ENCODE data around the gene C2orf49.

Gene C2orf49

GRCh38 chr2:105336786-105337121 lies 586 bp upstream of the C2orf49 start:
- Histone ChIP-seq H3K27me3 (ENCODE audit: control insufficient read depth, insufficient read depth, low read length) (no peaks in the 10 kb centered on the region), H3K36me3 (ENCODE audit: control insufficient read depth, insufficient read depth, low read length) (peaks cover 5% of the 10 kb centered on the region), H3K9ac (ENCODE audit: low read depth, low read length) (peak overlapping the region; percentile 99), H3K9me3 (ENCODE audit: control insufficient read depth, insufficient read depth, low read length) (no peaks in the 10 kb centered on the region), H3K4me1 (ENCODE audit: control insufficient read depth, insufficient read depth, low read length) (no peaks in the 10 kb centered on the region), H3K4me3 (ENCODE audit: low read depth, low read length) (peak overlapping the region; percentile 69)

GRCh38 chr2:105338020-105338385 lies 663 bp downstream of the C2orf49 start:
- H3K4me1 ChIP-seq (ENCODE audit: control insufficient read depth, insufficient read depth, low read length), result no peaks in the 10 kb centered on the region
- H3K9ac ChIP-seq (ENCODE audit: low read depth, low read length), result peak overlapping the region; percentile 99
- peaks cover 5% of the 10 kb centered on the region for H3K36me3 ChIP-seq (ENCODE audit: control insufficient read depth, insufficient read depth, low read length)
- no peaks in the 10 kb centered on the region for H3K9me3 ChIP-seq (ENCODE audit: control insufficient read depth, insufficient read depth, low read length)
- peak overlapping the region; percentile 69 for H3K4me3 ChIP-seq (ENCODE audit: low read depth, low read length)
- no peaks in the 10 kb centered on the region for H3K27me3 ChIP-seq (ENCODE audit: control insufficient read depth, insufficient read depth, low read length)

DNA sequence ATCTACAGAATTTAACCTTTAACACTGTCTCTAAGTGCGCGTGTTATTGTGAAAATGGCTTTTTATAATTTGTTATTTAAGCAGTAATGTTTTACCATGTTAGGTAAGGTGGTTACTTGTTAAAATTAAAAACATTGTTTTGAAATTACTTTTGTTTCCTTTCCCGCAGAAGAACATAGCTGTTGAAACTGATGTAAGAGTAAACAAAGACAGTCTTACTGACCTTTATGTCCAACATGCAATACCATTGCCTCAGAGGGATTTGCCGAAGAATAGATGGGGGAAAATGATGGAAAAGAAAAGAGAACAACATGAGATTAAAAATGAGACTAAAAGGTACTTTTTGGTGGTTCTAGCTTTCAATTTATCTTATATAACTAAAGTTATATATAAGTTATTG lies 2.1 kb downstream of the C2orf49 start:
- Histone ChIP-seq H3K36me3 (ENCODE audit: control insufficient read depth, insufficient read depth, low read length) (peaks cover 5% of the 10 kb centered on the region), H3K9me3 (ENCODE audit: control insufficient read depth, insufficient read depth, low read length) (no peaks in the 10 kb centered on the region), H3K9ac (ENCODE audit: low read depth, low read length) (no peak overlapping the region), H3K4me1 (ENCODE audit: control insufficient read depth, insufficient read depth, low read length) (no peaks in the 10 kb centered on the region), H3K4me3 (ENCODE audit: low read depth, low read length) (no peak overlapping the region), H3K27me3 (ENCODE audit: control insufficient read depth, insufficient read depth, low read length) (no peaks in the 10 kb centered on the region)

DNA sequence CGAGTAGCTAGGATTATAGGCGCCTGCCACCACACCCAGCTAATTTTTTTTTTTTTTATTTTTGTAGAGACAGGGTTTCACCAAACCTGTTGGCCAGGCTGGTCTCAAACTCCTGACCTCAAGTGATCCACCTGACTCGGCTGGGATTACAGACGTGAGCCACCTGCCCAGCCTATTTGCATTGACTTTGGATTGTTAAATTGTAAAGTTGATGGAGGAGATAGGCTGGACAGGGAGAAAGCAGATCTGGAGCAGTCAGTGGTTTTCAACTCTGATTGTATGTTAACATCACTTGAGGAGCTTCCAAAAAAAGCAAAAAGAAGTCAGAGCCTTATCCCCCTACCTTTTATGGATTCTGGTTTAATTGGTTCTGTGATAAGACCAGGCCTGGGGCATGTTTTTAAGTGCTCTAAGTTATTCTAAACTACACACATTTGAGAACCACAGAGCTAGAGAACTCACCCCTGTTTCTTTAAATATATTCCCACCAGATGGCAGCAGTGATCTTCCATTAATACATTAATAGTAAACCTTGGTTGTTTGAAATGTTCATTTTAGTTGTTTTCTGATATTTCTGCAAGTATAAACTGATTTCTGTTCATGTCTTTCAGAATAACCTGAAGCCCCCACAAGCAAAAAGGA lies 7.5 kb downstream of the C2orf49 start:
- H3K27me3 ChIP-seq (ENCODE audit: control insufficient read depth, insufficient read depth, low read length), result no peaks in the 10 kb centered on the region
- no peaks in the 10 kb centered on the region for H3K4me1 ChIP-seq (ENCODE audit: control insufficient read depth, insufficient read depth, low read length)
- no peaks in the 10 kb centered on the region for H3K9me3 ChIP-seq (ENCODE audit: control insufficient read depth, insufficient read depth, low read length)
- no peak overlapping the region for H3K4me3 ChIP-seq (ENCODE audit: low read depth, low read length)
- no peak overlapping the region for H3K9ac ChIP-seq (ENCODE audit: low read depth, low read length)
- H3K36me3 ChIP-seq (ENCODE audit: control insufficient read depth, insufficient read depth, low read length), result peaks cover 11% of the 10 kb centered on the region

GRCh38 chr2:105357122-105357521 lies 19.8 kb downstream of the C2orf49 start:
- H3K9me3 ChIP-seq (ENCODE audit: control insufficient read depth, insufficient read depth, low read length), result no peaks in the 10 kb centered on the region
- H3K4me3 ChIP-seq (ENCODE audit: low read depth, low read length), result no peak overlapping the region
- no peaks in the 10 kb centered on the region for H3K27me3 ChIP-seq (ENCODE audit: control insufficient read depth, insufficient read depth, low read length)
- H3K4me1 ChIP-seq (ENCODE audit: control insufficient read depth, insufficient read depth, low read length), result no peaks in the 10 kb centered on the region
- H3K36me3 ChIP-seq (ENCODE audit: control insufficient read depth, insufficient read depth, low read length), result peaks cover 7% of the 10 kb centered on the region
- no peak overlapping the region for H3K9ac ChIP-seq (ENCODE audit: low read depth, low read length)

DNA sequence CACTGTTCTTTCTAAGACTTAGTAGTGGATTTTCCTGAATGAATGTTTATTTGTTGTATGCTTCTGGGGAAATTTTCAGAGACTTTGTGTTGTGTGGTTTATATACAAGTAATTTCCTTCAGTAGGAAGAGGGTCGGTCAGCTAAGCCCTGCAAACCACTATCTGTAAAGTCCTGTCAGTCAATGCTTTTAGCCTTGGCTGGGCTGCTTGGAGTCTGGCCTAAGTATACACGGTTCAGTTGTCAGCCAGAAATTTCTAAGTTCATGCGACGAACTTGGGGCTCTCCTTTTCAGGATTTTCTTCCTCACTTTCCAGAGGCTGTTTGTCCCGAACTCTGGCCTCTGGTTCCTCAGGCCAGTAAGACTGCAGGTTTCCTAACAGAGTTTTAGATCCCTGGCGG lies 21.3 kb downstream of the C2orf49 start:
- H3K4me3 ChIP-seq (ENCODE audit: low read depth, low read length), result no peak overlapping the region
- H3K36me3 ChIP-seq (ENCODE audit: control insufficient read depth, insufficient read depth, low read length), result peaks cover 14% of the 10 kb centered on the region

DNA sequence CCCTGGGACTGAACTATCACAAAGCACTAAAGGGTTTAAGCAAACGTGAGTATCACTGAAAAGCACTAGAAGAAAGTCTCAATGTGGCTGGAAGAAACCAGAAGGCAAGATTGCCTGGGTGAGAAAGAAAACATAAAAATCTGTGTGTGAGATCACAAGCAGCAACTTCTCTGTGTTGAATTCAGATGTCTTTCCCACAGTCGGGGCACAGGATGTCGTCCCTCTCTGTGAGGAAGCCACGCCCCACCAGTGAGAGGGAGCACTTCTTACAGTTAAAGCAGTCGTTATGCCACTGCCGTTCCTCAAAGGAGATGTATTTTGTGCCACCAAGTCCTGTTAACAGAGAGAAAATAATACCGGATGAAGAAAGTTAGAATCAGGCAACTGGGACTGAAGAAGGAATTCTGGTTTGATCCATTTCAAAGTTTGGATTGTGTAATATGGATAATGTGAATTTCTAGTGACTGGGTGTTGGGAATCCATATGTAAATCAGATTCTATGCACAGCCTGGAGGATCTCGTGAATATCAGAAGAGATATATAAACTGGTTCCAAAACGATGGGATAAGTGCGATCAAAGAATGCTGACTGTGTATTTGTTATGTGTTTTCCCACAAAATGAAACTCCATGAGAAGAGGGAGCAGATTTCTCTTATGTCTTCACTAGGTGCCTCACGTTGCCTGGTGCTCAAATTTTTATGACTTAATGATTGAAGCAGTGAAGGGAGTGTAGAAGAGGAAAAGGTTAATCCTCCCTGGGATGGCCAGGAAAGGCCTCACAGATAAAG lies 24.0 kb downstream of the C2orf49 start:
- Histone ChIP-seq H3K4me3 (ENCODE audit: low read depth, low read length) (no peak overlapping the region), H3K9me3 (ENCODE audit: control insufficient read depth, insufficient read depth, low read length) (no peaks in the 10 kb centered on the region), H3K27me3 (ENCODE audit: control insufficient read depth, insufficient read depth, low read length) (no peaks in the 10 kb centered on the region), H3K4me1 (ENCODE audit: control insufficient read depth, insufficient read depth, low read length) (no peaks in the 10 kb centered on the region), H3K9ac (ENCODE audit: low read depth, low read length) (no peak overlapping the region), H3K36me3 (ENCODE audit: control insufficient read depth, insufficient read depth, low read length) (peaks cover 15% of the 10 kb centered on the region)

More for the DNA sequence above, 21.3 kb downstream of the C2orf49 start:
- H3K9ac ChIP-seq (ENCODE audit: low read depth, low read length), result no peak overlapping the region
- no peaks in the 10 kb centered on the region for H3K9me3 ChIP-seq (ENCODE audit: control insufficient read depth, insufficient read depth, low read length)
- H3K4me1 ChIP-seq (ENCODE audit: control insufficient read depth, insufficient read depth, low read length), result no peaks in the 10 kb centered on the region
- H3K27me3 ChIP-seq (ENCODE audit: control insufficient read depth, insufficient read depth, low read length), result no peaks in the 10 kb centered on the region

DNA sequence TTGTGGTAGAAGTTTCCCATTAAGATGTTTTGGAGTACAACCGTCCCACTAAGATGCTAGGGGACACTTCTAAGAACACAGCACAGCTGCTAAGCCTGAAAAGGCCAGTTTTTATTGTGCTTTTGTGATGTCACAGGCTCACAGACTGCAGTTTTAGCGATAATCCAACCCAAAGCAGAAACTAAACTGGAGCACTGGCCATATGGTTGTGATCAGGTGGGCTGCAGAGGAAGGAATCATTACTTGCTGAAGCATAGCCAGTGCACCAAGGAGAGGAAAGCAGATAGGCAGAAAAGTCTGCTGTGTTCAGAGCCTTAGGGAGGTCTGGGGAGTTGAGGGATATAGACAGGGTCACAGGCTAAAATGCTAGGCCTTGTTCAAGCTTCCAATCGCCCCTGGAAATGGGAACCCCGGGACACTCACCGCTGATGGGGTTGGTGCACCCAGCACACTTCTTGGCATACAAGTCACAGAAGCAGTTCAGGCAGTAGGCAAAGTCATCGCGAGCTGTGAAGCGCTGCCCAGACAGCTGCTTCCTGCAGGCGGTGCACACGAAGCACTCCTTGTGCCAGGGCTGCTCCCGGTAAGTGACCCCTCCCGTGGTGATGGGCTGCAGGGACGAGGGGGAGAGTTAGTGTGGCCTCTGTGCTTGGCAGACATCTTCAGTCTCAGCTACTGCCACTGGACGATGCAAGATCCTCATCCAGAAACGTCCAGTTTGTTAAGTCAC lies 25.7 kb downstream of the C2orf49 start:
- Histone ChIP-seq H3K9ac (ENCODE audit: low read depth, low read length) (no peak overlapping the region), H3K27me3 (ENCODE audit: control insufficient read depth, insufficient read depth, low read length) (no peaks in the 10 kb centered on the region), H3K4me1 (ENCODE audit: control insufficient read depth, insufficient read depth, low read length) (no peaks in the 10 kb centered on the region), H3K4me3 (ENCODE audit: low read depth, low read length) (no peak overlapping the region), H3K36me3 (ENCODE audit: control insufficient read depth, insufficient read depth, low read length) (peaks cover 19% of the 10 kb centered on the region), H3K9me3 (ENCODE audit: control insufficient read depth, insufficient read depth, low read length) (no peaks in the 10 kb centered on the region)

GRCh38 chr2:105364436-105365139 lies 27.2 kb downstream of the C2orf49 start:
- H3K36me3 ChIP-seq (ENCODE audit: control insufficient read depth, insufficient read depth, low read length), result peaks cover 16% of the 10 kb centered on the region
- no peaks in the 10 kb centered on the region for H3K27me3 ChIP-seq (ENCODE audit: control insufficient read depth, insufficient read depth, low read length)
- H3K4me1 ChIP-seq (ENCODE audit: control insufficient read depth, insufficient read depth, low read length), result no peaks in the 10 kb centered on the region
- no peak overlapping the region for H3K4me3 ChIP-seq (ENCODE audit: low read depth, low read length)
- H3K9me3 ChIP-seq (ENCODE audit: control insufficient read depth, insufficient read depth, low read length), result no peaks in the 10 kb centered on the region
- no peak overlapping the region for H3K9ac ChIP-seq (ENCODE audit: low read depth, low read length)

GRCh38 chr2:105365206-105365605 lies 27.9 kb downstream of the C2orf49 start:
- Histone ChIP-seq H3K9me3 (ENCODE audit: control insufficient read depth, insufficient read depth, low read length) (no peaks in the 10 kb centered on the region), H3K27me3 (ENCODE audit: control insufficient read depth, insufficient read depth, low read length) (no peaks in the 10 kb centered on the region), H3K36me3 (ENCODE audit: control insufficient read depth, insufficient read depth, low read length) (peaks cover 16% of the 10 kb centered on the region), H3K4me1 (ENCODE audit: control insufficient read depth, insufficient read depth, low read length) (no peaks in the 10 kb centered on the region), H3K9ac (ENCODE audit: low read depth, low read length) (no peak overlapping the region), H3K4me3 (ENCODE audit: low read depth, low read length) (no peak overlapping the region)

- H3K9me3 ChIP-seq (ENCODE audit: control insufficient read depth, insufficient read depth, low read length), result no peaks in the 10 kb centered on the region
- H3K27me3 ChIP-seq (ENCODE audit: control insufficient read depth, insufficient read depth, low read length), result no peaks in the 10 kb centered on the region
- H3K9ac ChIP-seq (ENCODE audit: low read depth, low read length), result no peak overlapping the region
- H3K4me1 ChIP-seq (ENCODE audit: control insufficient read depth, insufficient read depth, low read length), result no peaks in the 10 kb centered on the region
- peaks cover 4% of the 10 kb centered on the region for H3K36me3 ChIP-seq (ENCODE audit: control insufficient read depth, insufficient read depth, low read length)
- H3K4me3 ChIP-seq (ENCODE audit: low read depth, low read length), result no peak overlapping the region
Observed at GRCh38 chr2:105368759-105369408, 31.5 kb downstream of the C2orf49 start.
